Body of pancreas (tissue), 4 donors: ENCODE data around the gene APOA5.

Experiments used
- POLR2A ChIP-seq, 3 donors: fragments of 450-650 bp; IDR thresholded peaks; one replicate each; pipeline ENCODE4 v1.6.1; 2016; ENCODE audit warnings: antibody characterized with exemption in 3 of 3, mild to moderate bottlenecking in 2 of 3
- TF ChIP-seq, protein P1 (sequence below), 7 experiments: fragments of 450-650 bp in 4 of 7; fragments of 200-600 bp in 3 of 7; sonication (generic) in 3 of 7; IDR thresholded peaks; one replicate each; pipeline ENCODE4 v1.5.1; 2016 to 2019; ENCODE audit warnings: antibody characterized with exemption in 7 of 7

DNA sequence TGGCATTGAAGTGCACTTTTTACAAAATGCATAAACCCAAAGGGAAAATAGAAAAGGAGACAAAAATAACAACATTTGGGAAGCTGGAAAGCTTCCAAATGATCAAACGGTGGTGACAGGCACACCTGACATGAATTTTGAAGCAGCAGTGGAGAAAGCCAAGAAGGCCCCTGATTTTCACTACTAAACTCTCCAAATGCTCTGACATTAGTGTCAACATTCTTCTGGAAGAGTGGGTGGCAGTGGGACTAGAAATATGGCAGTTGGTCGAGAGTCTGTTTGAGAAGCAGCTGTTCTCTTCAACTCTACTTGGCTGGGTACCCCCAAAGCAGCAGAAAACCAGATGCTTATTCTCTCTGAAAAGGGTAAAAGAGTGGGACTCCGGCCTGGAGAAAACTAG, 12.3 kb upstream of the APOA5 start:
- TF ChIP-seq, protein P1, sequence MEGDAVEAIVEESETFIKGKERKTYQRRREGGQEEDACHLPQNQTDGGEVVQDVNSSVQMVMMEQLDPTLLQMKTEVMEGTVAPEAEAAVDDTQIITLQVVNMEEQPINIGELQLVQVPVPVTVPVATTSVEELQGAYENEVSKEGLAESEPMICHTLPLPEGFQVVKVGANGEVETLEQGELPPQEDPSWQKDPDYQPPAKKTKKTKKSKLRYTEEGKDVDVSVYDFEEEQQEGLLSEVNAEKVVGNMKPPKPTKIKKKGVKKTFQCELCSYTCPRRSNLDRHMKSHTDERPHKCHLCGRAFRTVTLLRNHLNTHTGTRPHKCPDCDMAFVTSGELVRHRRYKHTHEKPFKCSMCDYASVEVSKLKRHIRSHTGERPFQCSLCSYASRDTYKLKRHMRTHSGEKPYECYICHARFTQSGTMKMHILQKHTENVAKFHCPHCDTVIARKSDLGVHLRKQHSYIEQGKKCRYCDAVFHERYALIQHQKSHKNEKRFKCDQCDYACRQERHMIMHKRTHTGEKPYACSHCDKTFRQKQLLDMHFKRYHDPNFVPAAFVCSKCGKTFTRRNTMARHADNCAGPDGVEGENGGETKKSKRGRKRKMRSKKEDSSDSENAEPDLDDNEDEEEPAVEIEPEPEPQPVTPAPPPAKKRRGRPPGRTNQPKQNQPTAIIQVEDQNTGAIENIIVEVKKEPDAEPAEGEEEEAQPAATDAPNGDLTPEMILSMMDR (IDR thresholded peaks at IDR 0.05) = no peak
- TF ChIP-seq POLR2A (IDR thresholded peaks at IDR 0.05) = no peak
